Measurements from ENCODE around the gene DBNDD1. TPM values are rescaled to one million over a fixed set of nuclear protein-coding genes. Genes with fewer than 3 reads are reported as not detected.
"Not testable (repeated sequence)": the region's sequence is repeated elsewhere in the genome, so short reads cannot be mapped to it uniquely, and the experiment has no call there.

The DBNDD1 gene
- total RNA-seq, 1 donor from 2014 or later: 11.6 TPM

DNA sequence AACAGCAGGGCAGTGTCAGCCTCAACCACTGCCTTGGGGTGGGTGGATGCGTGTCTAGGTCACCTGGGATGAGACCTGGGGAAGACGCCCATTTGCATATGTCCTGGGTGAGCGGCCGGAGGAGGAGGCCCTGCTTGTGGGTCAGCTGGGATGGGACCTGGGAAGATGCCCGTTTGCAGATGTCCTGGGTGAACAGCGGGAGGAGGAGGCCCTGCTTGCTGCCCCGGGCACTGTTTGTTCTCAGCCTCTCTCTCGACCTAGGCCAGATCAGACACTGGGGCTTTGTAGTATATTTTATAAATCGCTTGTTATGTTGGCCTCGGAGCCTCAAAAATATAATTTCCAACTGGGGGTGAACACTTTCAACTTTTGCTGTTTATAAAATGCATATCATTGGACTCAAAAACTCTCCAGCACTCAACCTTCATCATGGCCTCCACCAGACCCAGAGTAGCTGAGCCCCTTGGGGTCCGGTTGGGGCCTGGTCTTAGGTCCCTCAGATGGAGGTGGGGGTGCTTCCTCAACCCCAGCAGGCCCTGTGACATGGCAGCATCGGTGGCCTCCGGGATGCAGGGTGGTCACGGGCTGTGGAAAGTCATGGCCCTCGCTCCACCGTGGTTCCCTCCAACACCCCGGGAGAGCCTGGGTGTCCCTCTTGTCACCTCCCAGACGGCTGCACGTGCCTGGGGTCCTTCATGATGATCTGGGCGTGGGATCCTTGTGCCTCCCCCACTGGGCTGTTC, 17.3 kb downstream of the DBNDD1 start:
- TF ChIP-seq, protein P1, sequence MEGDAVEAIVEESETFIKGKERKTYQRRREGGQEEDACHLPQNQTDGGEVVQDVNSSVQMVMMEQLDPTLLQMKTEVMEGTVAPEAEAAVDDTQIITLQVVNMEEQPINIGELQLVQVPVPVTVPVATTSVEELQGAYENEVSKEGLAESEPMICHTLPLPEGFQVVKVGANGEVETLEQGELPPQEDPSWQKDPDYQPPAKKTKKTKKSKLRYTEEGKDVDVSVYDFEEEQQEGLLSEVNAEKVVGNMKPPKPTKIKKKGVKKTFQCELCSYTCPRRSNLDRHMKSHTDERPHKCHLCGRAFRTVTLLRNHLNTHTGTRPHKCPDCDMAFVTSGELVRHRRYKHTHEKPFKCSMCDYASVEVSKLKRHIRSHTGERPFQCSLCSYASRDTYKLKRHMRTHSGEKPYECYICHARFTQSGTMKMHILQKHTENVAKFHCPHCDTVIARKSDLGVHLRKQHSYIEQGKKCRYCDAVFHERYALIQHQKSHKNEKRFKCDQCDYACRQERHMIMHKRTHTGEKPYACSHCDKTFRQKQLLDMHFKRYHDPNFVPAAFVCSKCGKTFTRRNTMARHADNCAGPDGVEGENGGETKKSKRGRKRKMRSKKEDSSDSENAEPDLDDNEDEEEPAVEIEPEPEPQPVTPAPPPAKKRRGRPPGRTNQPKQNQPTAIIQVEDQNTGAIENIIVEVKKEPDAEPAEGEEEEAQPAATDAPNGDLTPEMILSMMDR (conservative IDR thresholded peaks at IDR 0.05): no peak
- Mint-ChIP-seq H3K27ac (peak overlapping the region; percentile 48), H3K4me3 (no peak overlapping the region), H3K27me3 (no peaks in the 10 kb centered on the region), H3K4me1 (ENCODE audit: unreplicated experiment) (no peaks in the 10 kb centered on the region), H3K9me3 (no peaks in the 10 kb centered on the region), H3K36me3 (peaks cover 3% of the 10 kb centered on the region)
- DNase-seq (ENCODE audit: extremely low spot score, unreplicated experiment): no peak

DNA sequence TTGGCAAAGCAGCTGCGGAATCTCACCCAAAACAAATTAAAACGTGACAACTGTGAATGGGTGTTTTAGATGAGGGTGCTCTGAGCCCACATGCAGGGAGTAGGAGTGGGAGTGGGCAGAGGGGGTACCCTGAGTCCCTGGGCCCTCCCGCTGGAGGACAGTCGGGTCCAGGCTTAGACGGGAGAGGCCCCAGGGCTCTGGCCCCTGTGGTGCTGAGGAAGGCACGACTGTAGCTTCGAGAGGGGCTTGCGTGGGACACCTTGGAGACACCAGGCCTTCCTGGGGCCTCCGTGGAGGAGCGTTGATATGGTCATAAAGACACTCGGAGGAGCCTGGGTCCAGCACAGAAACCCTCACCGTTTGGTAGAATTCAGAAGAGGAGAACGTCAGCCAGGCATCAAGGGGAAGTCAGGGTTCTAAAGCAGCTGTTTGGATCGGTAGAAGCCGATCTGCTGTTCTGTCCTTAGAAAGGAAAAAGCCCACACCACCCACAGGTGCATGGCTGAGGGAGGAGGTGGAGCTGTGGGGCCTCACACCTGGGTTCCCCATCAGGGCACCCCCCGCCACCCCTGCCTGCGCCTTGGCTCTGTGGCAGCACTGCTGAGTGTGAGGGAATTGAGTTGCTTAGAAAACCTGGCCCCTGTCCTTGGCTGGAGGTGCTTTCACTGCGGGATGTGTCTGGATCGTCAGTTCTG, 18.4 kb downstream of the DBNDD1 start:
- Mint-ChIP-seq H3K27ac (no peak overlapping the region), H3K9me3 (no peaks in the 10 kb centered on the region), H3K4me1 (ENCODE audit: unreplicated experiment) (no peaks in the 10 kb centered on the region), H3K27me3 (no peaks in the 10 kb centered on the region), H3K36me3 (peaks cover 8% of the 10 kb centered on the region), H3K4me3 (no peak overlapping the region)
- no peak for DNase-seq (ENCODE audit: extremely low spot score, unreplicated experiment)
- TF ChIP-seq, protein P1 (conservative IDR thresholded peaks at IDR 0.05): no peak

DNA sequence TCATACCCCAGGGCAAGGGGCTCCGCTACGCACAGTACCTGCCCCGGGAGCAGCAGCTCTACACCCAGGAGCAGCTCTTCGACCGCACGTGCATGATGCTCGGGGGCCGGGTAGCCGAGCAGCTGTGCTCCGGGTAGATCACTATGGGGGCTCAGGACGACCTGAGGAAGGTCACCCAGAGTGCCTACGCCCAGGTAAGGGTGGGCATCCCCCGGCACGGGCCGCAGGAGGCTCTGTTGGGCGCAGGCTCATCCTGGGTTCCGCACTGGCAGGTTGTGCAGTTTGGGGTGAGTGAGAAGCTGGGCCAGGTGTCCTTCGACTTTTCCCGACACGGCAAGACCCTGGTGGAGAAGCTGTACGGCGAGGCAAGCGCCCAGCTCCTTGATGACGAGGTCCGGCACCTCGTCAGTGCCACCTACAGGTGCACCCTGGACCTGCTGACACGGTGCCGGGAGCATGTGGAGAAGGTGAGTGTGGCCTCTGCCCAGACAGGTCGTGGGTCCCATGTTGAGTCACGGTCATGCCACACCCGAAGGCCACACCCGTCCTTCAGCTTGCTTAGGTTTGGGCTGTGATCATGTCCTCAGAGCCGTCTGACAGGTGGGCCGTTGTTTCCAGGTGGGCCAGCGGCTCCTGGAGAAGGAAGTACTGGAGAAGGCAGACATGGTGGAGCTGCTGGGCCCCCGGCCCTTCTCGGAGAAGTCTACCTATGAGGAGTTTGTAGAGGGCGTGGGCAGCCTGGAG, 19.3 kb downstream of the DBNDD1 start:
- TF ChIP-seq, protein P1 (conservative IDR thresholded peaks at IDR 0.05): no peak
- DNase-seq (ENCODE audit: extremely low spot score, unreplicated experiment): no peak
- H3K36me3 Mint-ChIP-seq: peaks cover 14% of the 10 kb centered on the region
- H3K4me3 Mint-ChIP-seq: no peak overlapping the region
- H3K9me3 Mint-ChIP-seq: no peaks in the 10 kb centered on the region
- H3K27ac Mint-ChIP-seq: no peak overlapping the region
- no peaks in the 10 kb centered on the region for H3K4me1 Mint-ChIP-seq (ENCODE audit: unreplicated experiment)
- H3K27me3 Mint-ChIP-seq: no peaks in the 10 kb centered on the region

DNA sequence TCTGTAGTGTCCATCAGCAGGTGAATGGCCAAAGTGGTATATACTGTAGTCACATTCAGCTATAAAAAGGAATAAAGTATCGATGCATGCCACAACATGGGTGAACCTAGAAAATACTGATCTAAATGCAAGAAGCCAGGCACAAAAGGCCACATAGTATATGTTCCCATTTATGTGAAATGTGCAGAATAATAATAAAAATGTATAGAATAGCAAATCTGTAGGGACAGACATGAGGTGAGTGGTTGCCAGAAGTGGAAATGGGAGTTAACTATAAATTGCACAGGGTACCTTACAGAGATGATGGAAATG, 23.1 kb downstream of the DBNDD1 start:
- Mint-ChIP-seq H3K4me1 (ENCODE audit: unreplicated experiment) (peaks cover 9% of the 10 kb centered on the region), H3K36me3 (peaks cover 25% of the 10 kb centered on the region), H3K27ac (peak overlapping the region; percentile 98), H3K27me3 (peaks cover 3% of the 10 kb centered on the region), H3K4me3 (peak overlapping the region; percentile 22), H3K9me3 (no peaks in the 10 kb centered on the region)
- TF ChIP-seq, protein P1 (conservative IDR thresholded peaks at IDR 0.05): no peak
- no peak for DNase-seq (ENCODE audit: extremely low spot score, unreplicated experiment)

DNA sequence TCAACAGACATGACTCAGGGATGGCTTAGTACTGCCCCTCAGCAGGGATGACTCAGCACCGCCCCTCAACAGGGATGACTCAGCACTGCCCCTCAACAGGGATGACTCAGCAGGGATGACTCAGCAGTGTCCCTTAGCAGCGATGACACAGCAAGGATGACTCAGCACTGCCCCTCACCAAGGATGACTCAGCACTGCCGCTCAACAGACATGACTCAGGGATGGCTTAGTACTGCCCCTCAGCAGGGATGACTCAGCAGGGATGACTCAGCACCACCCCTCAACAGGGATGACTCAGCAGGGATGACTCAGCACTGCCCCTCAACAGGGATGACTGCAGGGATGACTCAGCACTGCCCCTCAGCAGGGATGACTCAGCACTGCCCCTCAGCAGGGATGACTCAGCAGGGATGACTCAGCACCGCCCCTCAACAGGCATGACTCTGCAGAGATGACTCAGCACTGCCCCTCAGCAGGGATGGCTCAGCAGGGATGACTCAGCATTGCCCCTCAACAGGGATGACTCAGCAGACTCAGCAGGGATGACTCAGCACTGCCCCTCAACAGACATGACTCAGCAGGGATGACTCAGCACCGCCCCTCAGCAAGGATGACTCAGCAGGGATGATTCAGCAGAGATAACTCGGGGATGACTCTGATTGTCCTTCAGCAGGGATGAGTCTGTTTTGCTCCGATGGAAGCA, 23.6 kb downstream of the DBNDD1 start:
- peaks cover 25% of the 10 kb centered on the region for H3K36me3 Mint-ChIP-seq
- H3K4me1 Mint-ChIP-seq (ENCODE audit: unreplicated experiment); H3K9me3 Mint-ChIP-seq; DNase-seq (ENCODE audit: extremely low spot score, unreplicated experiment); H3K27me3 Mint-ChIP-seq: not testable (repeated sequence)
- H3K4me3 Mint-ChIP-seq: peak overlapping the region; percentile 63
- H3K27ac Mint-ChIP-seq: peak overlapping the region; percentile 98

DNA sequence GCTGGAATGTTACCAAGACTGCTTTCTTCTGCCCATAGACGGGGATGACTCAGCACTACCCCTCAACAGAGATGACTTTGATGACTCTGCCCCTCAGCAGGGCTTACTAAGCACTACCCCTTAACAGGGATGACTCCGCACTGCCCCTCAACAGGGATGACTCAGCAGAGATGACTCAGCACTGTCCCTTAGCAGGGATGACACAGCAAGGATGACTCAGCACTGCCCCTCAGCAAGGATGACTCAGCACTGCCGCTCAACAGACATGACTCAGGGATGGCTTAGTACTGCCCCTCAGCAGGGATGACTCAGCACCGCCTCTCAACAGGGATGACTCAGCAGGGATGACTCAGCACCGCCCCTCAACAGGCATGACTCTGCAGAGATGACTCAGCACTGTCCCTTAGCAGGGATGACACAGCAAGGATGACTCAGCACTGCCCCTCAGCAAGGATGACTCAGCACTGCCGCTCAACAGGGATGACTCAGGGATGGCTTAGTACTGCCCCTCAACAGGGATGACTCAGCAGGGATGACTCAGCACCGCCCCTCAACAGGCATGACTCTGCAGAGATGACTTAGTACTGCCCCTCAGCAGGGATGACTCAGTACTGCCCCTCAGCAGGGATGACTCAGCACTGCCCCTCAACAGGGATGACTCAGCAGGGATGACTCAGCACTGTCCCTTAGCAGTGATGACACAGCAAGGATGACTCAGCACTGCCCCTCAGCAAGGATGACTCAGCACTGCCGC, 24.4 kb downstream of the DBNDD1 start:
- H3K9me3 Mint-ChIP-seq; H3K27me3 Mint-ChIP-seq; DNase-seq (ENCODE audit: extremely low spot score, unreplicated experiment); H3K4me1 Mint-ChIP-seq (ENCODE audit: unreplicated experiment): not testable (repeated sequence)
- Mint-ChIP-seq H3K36me3 (peaks cover 25% of the 10 kb centered on the region), H3K27ac (peak overlapping the region; percentile 98), H3K4me3 (peak overlapping the region; percentile 63)

Measured in type B pancreatic cell (in vitro differentiated cells).